SJSA1 (cell line): ENCODE data around the gene TEDC2. TPM values are rescaled to one million over a fixed set of nuclear protein-coding genes. Genes with fewer than 3 reads are reported as not detected.

Experiments used
- DNase-seq, 2 experiments: peaks; one replicate each; pipeline ENCODE4 v3.0.0-alpha.2; 2015 to 2020; ENCODE audit warnings: low spot score in 2 of 2, low read depth in 1 of 2
- H3K27ac ChIP-seq: fragments of 250-450 bp; sonication (Bioruptor Pico); 2 replicates; pipeline ENCODE4 v1.5.1; 2020; ENCODE audit warnings: mild to moderate bottlenecking, moderate library complexity
- H3K27me3 ChIP-seq: fragments of 250-450 bp; sonication (Bioruptor Pico); replicated peaks from 2 replicates; pipeline ENCODE4 v1.5.1; 2020; ENCODE audit warnings: mild to moderate bottlenecking, moderate library complexity
- H3K36me3 ChIP-seq: fragments of 250-450 bp; sonication (Bioruptor Pico); 2 replicates; pipeline ENCODE4 v1.5.1; 2020; ENCODE audit warnings: mild to moderate bottlenecking
- H3K4me1 ChIP-seq: fragments of 250-450 bp; sonication (Bioruptor Pico); replicated peaks from 2 replicates; pipeline ENCODE4 v1.6.1; 2021; ENCODE audit warnings: mild to moderate bottlenecking
- H3K4me3 ChIP-seq: fragments of 250-450 bp; sonication (Bioruptor Pico); 2 replicates; pipeline ENCODE4 v1.5.1; 2020; ENCODE audit warnings: mild to moderate bottlenecking
- H3K9me3 ChIP-seq: fragments of 250-450 bp; sonication (Bioruptor Pico); replicated peaks from 2 replicates; pipeline ENCODE4 v1.5.1; 2020; ENCODE audit warnings: mild to moderate bottlenecking
- total RNA-seq: library from RNA; depleted of rRNA; stranded (reverse); fragments of >200 nt; shearing (Covaris generic); gene quantifications from 2 replicates; pipeline ENCODE4 v1.2.3, GENCODE V29; 2014; rRNA removed

TEDC2 gene
- 22.3 and 36.3 TPM in 2 replicates for total RNA-seq

- H3K9me3 ChIP-seq, result no peaks in the 10 kb centered on the region
- peak within 1 kb of the TSS; percentile 63 for H3K4me3 ChIP-seq
- peak within 1 kb of the TSS; percentile 12 for H3K27ac ChIP-seq
- no peaks in the 10 kb centered on the region for H3K27me3 ChIP-seq
- peaks cover 34% of the 10 kb centered on the region for H3K4me1 ChIP-seq
- peak; percentile 97 to 98 for DNase-seq
- H3K36me3 ChIP-seq, result peaks cover 77% of the 10 kb centered on the region
Observed at GRCh38 chr16:2459647-2460390, at the start of gene TEDC2. TSS of gene TEDC2 (plus strand) at chr16:2460109. CDS start at chr16:2460145, 36 bp downstream.

- Histone ChIP-seq H3K9me3 (no peaks in the 10 kb centered on the region), H3K4me1 (no peaks in the 10 kb centered on the region), H3K4me3 (no peak overlapping the region), H3K27me3 (peaks cover 14% of the 10 kb centered on the region), H3K27ac (no peak overlapping the region), H3K36me3 (no peaks in the 10 kb centered on the region)
- DNase-seq, result no peak
Observed at GRCh38 chr16:2415085-2415484, 44.8 kb upstream of the TEDC2 start.

- Histone ChIP-seq H3K27ac (no peak overlapping the region), H3K36me3 (no peaks in the 10 kb centered on the region), H3K27me3 (peaks cover 4% of the 10 kb centered on the region; the same call in 1 of the 2 replicates), H3K9me3 (no peaks in the 10 kb centered on the region), H3K4me1 (no peaks in the 10 kb centered on the region), H3K4me3 (no peak overlapping the region)
- DNase-seq, result no peak
Observed at GRCh38 chr16:2420035-2420434, 39.9 kb upstream of the TEDC2 start.

- H3K27ac ChIP-seq, result no peak overlapping the region
- no peaks in the 10 kb centered on the region for H3K36me3 ChIP-seq
- H3K4me1 ChIP-seq, result no peaks in the 10 kb centered on the region
- H3K4me3 ChIP-seq, result no peak overlapping the region
- DNase-seq, result no peak
- no peaks in the 10 kb centered on the region for H3K9me3 ChIP-seq
- H3K27me3 ChIP-seq, result no peaks in the 10 kb centered on the region
Observed at GRCh38 chr16:2422123-2422867, 37.6 kb upstream of the TEDC2 start.

- Histone ChIP-seq H3K4me3 (no peak overlapping the region), H3K27me3 (no peaks in the 10 kb centered on the region), H3K36me3 (peaks cover 1% of the 10 kb centered on the region), H3K4me1 (peaks cover 10% of the 10 kb centered on the region), H3K9me3 (no peaks in the 10 kb centered on the region), H3K27ac (no peak overlapping the region)
- no peak for DNase-seq
Observed at GRCh38 chr16:2424061-2425007, 35.6 kb upstream of the TEDC2 start.

- Histone ChIP-seq H3K27me3 (no peaks in the 10 kb centered on the region), H3K27ac (no peak overlapping the region), H3K4me3 (no peak overlapping the region), H3K36me3 (peaks cover 7% of the 10 kb centered on the region), H3K9me3 (no peaks in the 10 kb centered on the region), H3K4me1 (peaks cover 10% of the 10 kb centered on the region)
- no peak for DNase-seq
Observed at GRCh38 chr16:2425008-2425518, 34.8 kb upstream of the TEDC2 start.

- Histone ChIP-seq H3K9me3 (no peaks in the 10 kb centered on the region), H3K36me3 (peaks cover 16% of the 10 kb centered on the region), H3K27me3 (no peaks in the 10 kb centered on the region), H3K4me3 (no peak overlapping the region), H3K27ac (no peak overlapping the region), H3K4me1 (peaks cover 18% of the 10 kb centered on the region)
- DNase-seq, result no peak
Observed at GRCh38 chr16:2425825-2426430, 34.0 kb upstream of the TEDC2 start.

- DNase-seq, result no peak
- H3K36me3 ChIP-seq, result peaks cover 26% of the 10 kb centered on the region
- no peaks in the 10 kb centered on the region for H3K9me3 ChIP-seq
- H3K4me1 ChIP-seq, result peaks cover 20% of the 10 kb centered on the region
- no peaks in the 10 kb centered on the region for H3K27me3 ChIP-seq
- no peak overlapping the region for H3K27ac ChIP-seq
- no peak overlapping the region for H3K4me3 ChIP-seq
Observed at GRCh38 chr16:2426941-2427361, 33.0 kb upstream of the TEDC2 start.

GRCh38 chr16:2427526-2427925 lies 32.4 kb upstream of the TEDC2 start:
- no peak for DNase-seq
- peaks cover 32% of the 10 kb centered on the region for H3K36me3 ChIP-seq
- H3K9me3 ChIP-seq, result no peaks in the 10 kb centered on the region
- no peaks in the 10 kb centered on the region for H3K27me3 ChIP-seq
- H3K27ac ChIP-seq, result no peak overlapping the region
- no peak overlapping the region for H3K4me3 ChIP-seq
- H3K4me1 ChIP-seq, result peaks cover 20% of the 10 kb centered on the region

GRCh38 chr16:2428051-2428783 lies 31.7 kb upstream of the TEDC2 start:
- Histone ChIP-seq H3K4me3 (peak overlapping the region; percentile 98), H3K36me3 (peaks cover 39% of the 10 kb centered on the region), H3K9me3 (no peaks in the 10 kb centered on the region), H3K4me1 (peaks cover 20% of the 10 kb centered on the region), H3K27ac (peak overlapping the region; percentile 85), H3K27me3 (no peaks in the 10 kb centered on the region)
- peak in 1 of 2 experiments; percentile 62 for DNase-seq

- H3K36me3 ChIP-seq, result peaks cover 43% of the 10 kb centered on the region
- peak overlapping the region; percentile 98 for H3K4me3 ChIP-seq
- H3K27ac ChIP-seq, result peak overlapping the region; percentile 85
- peaks cover 20% of the 10 kb centered on the region for H3K4me1 ChIP-seq
- no peaks in the 10 kb centered on the region for H3K9me3 ChIP-seq
- no peaks in the 10 kb centered on the region for H3K27me3 ChIP-seq
- no peak for DNase-seq
Observed at GRCh38 chr16:2428784-2429033, 31.2 kb upstream of the TEDC2 start.

GRCh38 chr16:2429034-2429770 lies 30.7 kb upstream of the TEDC2 start, which contains the start of gene CCNF:
TSS of gene CCNF (plus strand) at chr16:2429447. CDS start at chr16:2429482, 35 bp downstream.
- peaks cover 48% of the 10 kb centered on the region for H3K36me3 ChIP-seq
- peak within 1 kb of the TSS; percentile 98 for H3K4me3 ChIP-seq
- peak; percentile 95 to 98 for DNase-seq
- no peaks in the 10 kb centered on the region for H3K27me3 ChIP-seq
- H3K9me3 ChIP-seq, result no peaks in the 10 kb centered on the region
- peak within 1 kb of the TSS; percentile 85 for H3K27ac ChIP-seq
- H3K4me1 ChIP-seq, result peaks cover 20% of the 10 kb centered on the region
